ENCODE data around the gene EPHA8. TPM values are rescaled to one million over a fixed set of nuclear protein-coding genes. Genes with fewer than 3 reads are reported as not detected.

The EPHA8 gene
- total RNA-seq, 1 experiment from 2014 or later = 0.07 TPM

DNA sequence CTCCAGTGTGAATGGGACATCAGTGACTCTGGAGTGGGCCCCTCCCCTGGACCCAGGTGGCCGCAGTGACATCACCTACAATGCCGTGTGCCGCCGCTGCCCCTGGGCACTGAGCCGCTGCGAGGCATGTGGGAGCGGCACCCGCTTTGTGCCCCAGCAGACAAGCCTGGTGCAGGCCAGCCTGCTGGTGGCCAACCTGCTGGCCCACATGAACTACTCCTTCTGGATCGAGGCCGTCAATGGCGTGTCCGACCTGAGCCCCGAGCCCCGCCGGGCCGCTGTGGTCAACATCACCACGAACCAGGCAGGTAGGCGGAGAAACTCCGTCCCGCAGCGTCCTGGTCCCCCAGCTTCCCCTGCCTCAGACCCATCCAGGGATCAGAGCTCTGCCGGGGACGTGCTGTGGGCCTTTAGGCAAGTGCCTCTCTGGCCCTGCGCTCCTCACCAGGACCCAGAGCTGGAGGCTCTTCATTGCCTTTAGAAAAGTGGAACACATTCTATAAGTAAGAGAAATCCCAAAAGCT is 25.7 kb downstream of the EPHA8 start:
- TF ChIP-seq EZH2 (IDR thresholded peaks at IDR 0.05; ENCODE audit: low read length, unreplicated experiment) (no peak), EZH2phosphoT487 (IDR thresholded peaks at IDR 0.05; ENCODE audit: borderline replicate concordance, low read length) (no peak)
- TF ChIP-seq, protein P1, sequence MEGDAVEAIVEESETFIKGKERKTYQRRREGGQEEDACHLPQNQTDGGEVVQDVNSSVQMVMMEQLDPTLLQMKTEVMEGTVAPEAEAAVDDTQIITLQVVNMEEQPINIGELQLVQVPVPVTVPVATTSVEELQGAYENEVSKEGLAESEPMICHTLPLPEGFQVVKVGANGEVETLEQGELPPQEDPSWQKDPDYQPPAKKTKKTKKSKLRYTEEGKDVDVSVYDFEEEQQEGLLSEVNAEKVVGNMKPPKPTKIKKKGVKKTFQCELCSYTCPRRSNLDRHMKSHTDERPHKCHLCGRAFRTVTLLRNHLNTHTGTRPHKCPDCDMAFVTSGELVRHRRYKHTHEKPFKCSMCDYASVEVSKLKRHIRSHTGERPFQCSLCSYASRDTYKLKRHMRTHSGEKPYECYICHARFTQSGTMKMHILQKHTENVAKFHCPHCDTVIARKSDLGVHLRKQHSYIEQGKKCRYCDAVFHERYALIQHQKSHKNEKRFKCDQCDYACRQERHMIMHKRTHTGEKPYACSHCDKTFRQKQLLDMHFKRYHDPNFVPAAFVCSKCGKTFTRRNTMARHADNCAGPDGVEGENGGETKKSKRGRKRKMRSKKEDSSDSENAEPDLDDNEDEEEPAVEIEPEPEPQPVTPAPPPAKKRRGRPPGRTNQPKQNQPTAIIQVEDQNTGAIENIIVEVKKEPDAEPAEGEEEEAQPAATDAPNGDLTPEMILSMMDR (conservative IDR thresholded peaks at IDR 0.05; ENCODE audit: low read depth, low read length) = no peak
- Histone ChIP-seq H3K4me3 (ENCODE audit: low read length) (no peak overlapping the region), H3K4me1 (ENCODE audit: insufficient read depth, low read length) (no peaks in the 10 kb centered on the region), H2AFZ (ENCODE audit: low read length) (no peak overlapping the region), H3K79me2 (ENCODE audit: low read length) (no peaks in the 10 kb centered on the region), H3K27ac (ENCODE audit: low read length) (no peak overlapping the region), H3K36me3 (ENCODE audit: low read depth, low read length) (no peaks in the 10 kb centered on the region), H3K27me3 (ENCODE audit: low read length) (no peaks in the 10 kb centered on the region), H3K9me2 (replicated peaks; ENCODE audit: low read length) (no peaks in the 10 kb centered on the region), H3F3A (ENCODE audit: low read length, unreplicated experiment) (no peaks in the 10 kb centered on the region), H3K9me3 (ENCODE audit: low read length) (no peaks in the 10 kb centered on the region), H4K20me1 (ENCODE audit: low read length) (no peaks in the 10 kb centered on the region), H3K9ac (ENCODE audit: low read length) (no peak overlapping the region), H3K4me2 (ENCODE audit: low read length) (no peak overlapping the region)
- ChIA-PET POLR2A (ENCODE audit: unreplicated experiment) (no interaction called here), CTCF (no interaction called here)
- DNase-seq (no peak), ATAC-seq (no peak)
- BruUV-seq (replicated peaks) = no TSS peak
- intact Hi-C loops (cut with micrococcal nuclease) = no loop called here

DNA sequence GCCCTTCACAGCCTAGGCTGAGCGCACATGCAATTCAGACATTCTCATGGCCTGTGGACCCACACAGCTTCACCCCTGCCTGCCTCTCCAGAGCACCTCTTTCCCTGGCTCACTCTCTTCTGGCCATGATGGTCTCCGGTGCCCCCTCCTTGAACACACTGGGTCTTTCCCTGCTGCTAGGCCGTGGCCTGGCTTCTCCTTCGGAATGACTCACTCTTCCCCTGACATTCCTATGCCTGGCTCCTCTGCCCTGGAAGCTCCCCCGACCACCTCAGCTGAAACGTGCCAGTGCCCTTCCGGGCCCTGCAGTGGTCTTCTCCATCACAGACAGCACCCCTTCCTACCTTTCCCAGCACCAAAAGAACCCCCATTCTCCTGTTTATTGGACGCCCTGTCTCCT is 28.3 kb downstream of the EPHA8 start:
- Histone ChIP-seq H3F3A (ENCODE audit: low read length, unreplicated experiment) (no peaks in the 10 kb centered on the region), H3K79me2 (ENCODE audit: low read length) (no peaks in the 10 kb centered on the region), H3K9ac (ENCODE audit: low read length) (no peak overlapping the region), H3K4me3 (ENCODE audit: low read length) (no peak overlapping the region), H3K4me2 (ENCODE audit: low read length) (no peak overlapping the region), H4K20me1 (ENCODE audit: low read length) (no peaks in the 10 kb centered on the region), H3K36me3 (ENCODE audit: low read depth, low read length) (no peaks in the 10 kb centered on the region), H3K9me3 (ENCODE audit: low read length) (no peaks in the 10 kb centered on the region), H2AFZ (ENCODE audit: low read length) (no peak overlapping the region), H3K27me3 (ENCODE audit: low read length) (no peaks in the 10 kb centered on the region), H3K4me1 (ENCODE audit: insufficient read depth, low read length) (no peaks in the 10 kb centered on the region), H3K27ac (ENCODE audit: low read length) (no peak overlapping the region), H3K9me2 (replicated peaks; ENCODE audit: low read length) (no peaks in the 10 kb centered on the region)
- no TSS peak for BruUV-seq (replicated peaks)
- DNase-seq (no peak), ATAC-seq (no peak)
- TF ChIP-seq, protein P1 (conservative IDR thresholded peaks at IDR 0.05; ENCODE audit: low read depth, low read length) = no peak
- no peak for TF ChIP-seq EZH2 (IDR thresholded peaks at IDR 0.05; ENCODE audit: low read length, unreplicated experiment)
- no peak for TF ChIP-seq EZH2phosphoT487 (IDR thresholded peaks at IDR 0.05; ENCODE audit: borderline replicate concordance, low read length)
- CTCF ChIA-PET = no interaction called here
- intact Hi-C loops (cut with micrococcal nuclease) = no loop called here
- POLR2A ChIA-PET (ENCODE audit: unreplicated experiment) = no interaction called here

DNA sequence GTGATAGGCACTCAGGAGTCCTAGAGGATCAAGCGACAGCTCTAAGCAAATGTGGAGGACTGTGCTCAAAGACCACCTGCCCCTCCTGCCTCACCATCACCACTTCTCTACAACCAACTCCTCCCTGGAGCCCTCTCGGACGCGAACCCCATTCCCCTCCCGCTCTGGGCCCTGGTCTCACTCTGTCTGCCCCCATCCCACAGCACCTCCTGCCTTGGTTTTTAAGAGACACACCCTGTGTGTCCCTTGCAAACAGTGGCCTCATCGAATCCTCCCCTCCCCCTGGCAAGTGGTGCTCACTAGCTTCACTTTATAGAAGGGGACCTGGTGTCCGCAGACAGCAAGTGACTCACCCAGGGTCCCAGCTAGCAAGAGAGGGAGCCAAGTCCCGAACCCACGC is 28.8 kb downstream of the EPHA8 start:
- DNase-seq (no peak), ATAC-seq (no peak)
- intact Hi-C loops (cut with micrococcal nuclease) = no loop called here
- Histone ChIP-seq H3K9me2 (replicated peaks; ENCODE audit: low read length) (no peaks in the 10 kb centered on the region), H3K4me1 (ENCODE audit: insufficient read depth, low read length) (no peaks in the 10 kb centered on the region), H3K27me3 (ENCODE audit: low read length) (no peaks in the 10 kb centered on the region), H3K36me3 (ENCODE audit: low read depth, low read length) (no peaks in the 10 kb centered on the region), H3K4me2 (ENCODE audit: low read length) (no peak overlapping the region), H3K9me3 (ENCODE audit: low read length) (no peaks in the 10 kb centered on the region), H3F3A (ENCODE audit: low read length, unreplicated experiment) (no peaks in the 10 kb centered on the region), H3K79me2 (ENCODE audit: low read length) (no peaks in the 10 kb centered on the region), H4K20me1 (ENCODE audit: low read length) (no peaks in the 10 kb centered on the region), H3K4me3 (ENCODE audit: low read length) (no peak overlapping the region), H3K9ac (ENCODE audit: low read length) (no peak overlapping the region), H3K27ac (ENCODE audit: low read length) (no peak overlapping the region), H2AFZ (ENCODE audit: low read length) (no peak overlapping the region)
- ChIA-PET CTCF (no interaction called here), POLR2A (ENCODE audit: unreplicated experiment) (no interaction called here)
- no TSS peak for BruUV-seq (replicated peaks)
- TF ChIP-seq, protein P1 (conservative IDR thresholded peaks at IDR 0.05; ENCODE audit: low read depth, low read length) = no peak
- no peak for TF ChIP-seq EZH2phosphoT487 (IDR thresholded peaks at IDR 0.05; ENCODE audit: borderline replicate concordance, low read length)
- TF ChIP-seq EZH2 (IDR thresholded peaks at IDR 0.05; ENCODE audit: low read length, unreplicated experiment) = no peak

Data from PC-3 (cell line).